ENCODE data around the gene MRPS34. TPM values are rescaled to one million over a fixed set of nuclear protein-coding genes. Genes with fewer than 3 reads are reported as not detected.

The MRPS34 gene
- total and polyA plus RNA-seq, 10 of the 15 experiments (the other 5 are each of a cell fraction or from before 2014, with no cell fraction given) = 3.6 to 285 (median 147) TPM

DNA sequence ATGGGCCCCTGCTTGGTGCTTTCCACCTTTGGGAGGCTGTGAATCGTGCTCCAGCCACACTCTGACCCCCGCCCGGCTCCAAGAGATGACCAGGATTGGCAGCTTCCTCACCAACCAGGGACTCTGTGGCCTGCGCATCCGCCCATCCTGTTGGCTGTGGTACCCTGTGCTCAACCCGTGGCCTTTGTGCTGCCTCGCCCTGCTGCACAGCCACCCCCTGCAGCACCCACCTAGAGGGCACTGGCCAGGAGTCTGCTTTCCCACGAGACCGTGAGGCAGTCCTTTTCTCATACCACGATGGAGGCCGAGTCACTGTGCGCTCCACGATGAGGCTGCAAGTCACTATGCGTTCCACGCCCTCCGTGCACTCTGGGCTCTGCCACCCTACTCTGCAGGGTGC lies 21.0 kb downstream of the MRPS34 start:
- H3K79me2 ChIP-seq (ENCODE audit: control insufficient read depth, insufficient read depth, low read length) = no peaks in the 10 kb centered on the region
- RAD21 ChIA-PET (ENCODE audit: unreplicated experiment) = no interaction called here
- WGBS (ENCODE audit: insufficient coverage, insufficient replicate concordance, low lambda C conversion rate, missing lambda C conversion rate) = 97% methylated on average over 16 of the region's 16 CpGs
- DNase-seq (ENCODE audit: low read depth, low spot score) (no peak), ATAC-seq (no peak), FAIRE-seq (no peak)
- in situ Hi-C loops (cut with MboI) (no loop called here), intact Hi-C loops (cut with micrococcal nuclease; ENCODE audit: unreplicated experiment) (no loop called here)
- BruUV-seq (replicated peaks) = no TSS peak
- no peaks in the 10 kb centered on the region for H3K27me3 ChIP-seq (replicated peaks in 1 of 2; ENCODE audit: control insufficient read depth in 2 of 2, insufficient read depth in 2 of 2, low read length in 1 of 2)
- no peaks in the 10 kb centered on the region for H3K9me3 ChIP-seq (replicated peaks; ENCODE audit: control insufficient read depth, insufficient read depth, low read length)
- H2AFZ ChIP-seq (ENCODE audit: control insufficient read depth, low read depth, low read length) = no peak overlapping the region
- H3K4me1 ChIP-seq (ENCODE audit: control insufficient read depth, insufficient read depth, low read length) = no peaks in the 10 kb centered on the region
- no peaks in the 10 kb centered on the region for H4K20me1 ChIP-seq (ENCODE audit: control insufficient read depth, insufficient read depth)
- no peak overlapping the region for H3K27ac ChIP-seq (ENCODE audit: control insufficient read depth, insufficient read depth)
- POLR2A ChIA-PET = no interaction called here
- peaks cover 7 to 9% of the 10 kb centered on the region in 2 experiments for H3K36me3 ChIP-seq (ENCODE audit: control insufficient read depth in 2 of 2, insufficient read depth in 2 of 2, low read length in 1 of 2)
- CTCF ChIA-PET = no interaction called here
- TF ChIP-seq KAT2A (conservative IDR thresholded peaks at IDR 0.05; ENCODE audit: control insufficient read depth, low read depth, low read length) (no peak), CHD1 (IDR thresholded peaks at IDR 0.05; ENCODE audit: low read depth, low read length) (no peak)
- H3K4me2 ChIP-seq (ENCODE audit: control insufficient read depth, insufficient read depth) = no peak overlapping the region
- no peak overlapping the region for H3K4me3 ChIP-seq
- SMC1A ChIA-PET (ENCODE audit: uncharacterized antibody, unreplicated experiment) = no interaction called here
- H3K9ac ChIP-seq (ENCODE audit: control insufficient read depth, insufficient read depth, low read length) = no peak overlapping the region

DNA sequence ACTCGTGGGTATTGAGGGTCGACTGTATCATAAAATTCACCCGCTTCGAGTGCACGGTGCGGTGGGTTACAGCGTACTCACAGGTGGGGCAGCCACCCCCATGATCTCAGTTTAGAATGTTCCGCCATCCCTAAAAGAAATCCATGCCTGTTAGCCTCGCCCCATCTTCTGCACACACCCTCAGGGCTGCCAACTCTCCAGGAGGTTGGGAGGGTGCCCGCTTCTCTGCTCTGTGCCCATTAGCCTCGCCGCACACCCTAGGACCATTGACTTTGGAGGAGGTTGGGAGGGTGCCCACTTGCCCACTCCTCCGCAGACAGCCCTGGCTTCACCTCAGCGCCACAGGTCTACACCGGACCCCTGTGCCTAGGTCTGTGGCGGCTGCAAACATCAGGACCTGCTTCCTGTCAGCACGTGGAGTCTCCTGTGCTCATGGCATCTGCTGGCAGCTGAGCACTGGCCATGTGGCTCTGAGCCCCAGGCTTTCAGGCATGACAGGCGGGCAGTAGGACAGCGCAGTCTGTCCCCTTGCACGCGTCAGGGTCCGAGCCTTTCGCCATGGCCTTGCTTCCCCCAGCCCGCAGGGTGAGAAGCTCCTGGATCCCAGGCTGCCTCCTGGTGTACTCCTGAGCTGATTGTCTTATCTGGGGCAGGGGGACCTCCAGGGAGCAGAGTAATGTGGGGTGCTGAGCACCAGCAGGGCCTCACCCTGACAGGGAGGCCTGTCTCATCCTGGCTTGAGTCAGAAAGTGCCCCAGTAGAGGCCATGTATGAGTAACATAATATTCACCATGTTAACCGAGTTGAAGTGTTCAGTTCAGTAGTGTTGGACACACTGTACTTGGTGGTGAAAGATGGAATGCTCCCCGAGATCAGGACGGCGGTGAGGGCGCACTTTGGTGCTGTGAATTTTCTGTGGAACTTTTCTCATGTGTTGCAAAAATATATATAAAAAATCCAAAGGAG lies 23.5 kb downstream of the MRPS34 start:
- in situ Hi-C loops (cut with MboI) (no loop called here), intact Hi-C loops (cut with micrococcal nuclease; ENCODE audit: unreplicated experiment) (no loop called here)
- no peak overlapping the region for H2AFZ ChIP-seq (ENCODE audit: control insufficient read depth, low read depth, low read length)
- no peak overlapping the region for H3K27ac ChIP-seq (ENCODE audit: control insufficient read depth, insufficient read depth)
- no TSS peak for BruUV-seq (replicated peaks)
- H3K4me1 ChIP-seq (ENCODE audit: control insufficient read depth, insufficient read depth, low read length) = no peaks in the 10 kb centered on the region
- no peak for DNase-seq (ENCODE audit: low read depth, low spot score)
- TF ChIP-seq CREB1 (IDR thresholded peaks at IDR 0.05; ENCODE audit: low read depth) = no peak
- 0 out of 2 replicates have a peak, but pooled peaks have one; percentile 50 for TF ChIP-seq POLR2A (IDR thresholded peaks at IDR 0.05; ENCODE audit: low read depth, low read length)
- H3K9ac ChIP-seq (ENCODE audit: control insufficient read depth, insufficient read depth, low read length) = no peak overlapping the region
- FAIRE-seq = no peak
- no peak for ATAC-seq
- CTCF ChIA-PET = no interaction called here
- no peak overlapping the region for H3K4me3 ChIP-seq
- no peaks in the 10 kb centered on the region for H4K20me1 ChIP-seq (ENCODE audit: control insufficient read depth, insufficient read depth)
- H3K36me3 ChIP-seq (ENCODE audit: control insufficient read depth in 2 of 2, insufficient read depth in 2 of 2, low read length in 1 of 2) = peaks cover 10 to 12% of the 10 kb centered on the region in 2 experiments
- POLR2A ChIA-PET = interaction anchor here (0.6 kb wide), 1 partner anchor 103 kb away, joined by 4 read pairs; no protein-coding TSS in a partner anchor
- 91% methylated on average over 29 of the region's 29 CpGs for WGBS (ENCODE audit: insufficient coverage, insufficient replicate concordance, low lambda C conversion rate, missing lambda C conversion rate)
- H3K4me2 ChIP-seq (ENCODE audit: control insufficient read depth, insufficient read depth) = no peak overlapping the region
- RAD21 ChIA-PET (ENCODE audit: unreplicated experiment) = no interaction called here
- no peaks in the 10 kb centered on the region for H3K9me3 ChIP-seq (replicated peaks; ENCODE audit: control insufficient read depth, insufficient read depth, low read length)
- H3K27me3 ChIP-seq (replicated peaks in 1 of 2; ENCODE audit: control insufficient read depth in 2 of 2, insufficient read depth in 2 of 2, low read length in 1 of 2) = no peaks in the 10 kb centered on the region
- no peaks in the 10 kb centered on the region for H3K79me2 ChIP-seq (ENCODE audit: control insufficient read depth, insufficient read depth, low read length)
- SMC1A ChIA-PET (ENCODE audit: uncharacterized antibody, unreplicated experiment) = no interaction called here

Data from GM12878 (cell line).